Measurements from ENCODE around the gene VSNL1. TPM values are rescaled to one million over a fixed set of nuclear protein-coding genes. Genes with fewer than 3 reads are reported as not detected.

Gene VSNL1
- total RNA-seq, 1 donor from 2014 or later, result 94.4 TPM

DNA sequence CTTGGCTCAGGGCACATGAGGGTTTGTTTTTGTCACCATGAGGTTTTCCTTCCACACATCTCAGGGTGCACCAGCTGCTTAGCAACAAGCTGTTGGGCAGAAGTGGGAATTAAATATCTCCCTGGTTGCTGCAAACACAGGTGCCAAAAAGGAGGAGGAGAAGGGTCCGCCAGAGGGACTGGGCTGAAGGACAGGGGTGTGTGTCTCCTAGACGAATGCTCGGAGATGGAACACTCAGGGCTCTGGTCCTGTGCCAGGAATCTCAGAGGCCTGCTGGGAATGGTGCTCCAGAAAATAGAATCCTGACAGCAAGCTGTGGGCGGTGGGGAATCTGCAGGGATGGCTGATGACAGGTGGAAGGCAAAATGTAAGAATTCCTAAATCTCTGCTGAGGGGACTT lies 94.5 kb downstream of the VSNL1 start:
- peak overlapping the region; percentile 50 for H3K27ac Mint-ChIP-seq
- Histone ChIP-seq H3K9ac (no peak overlapping the region), H3K79me2 (ENCODE audit: low read depth) (no peaks in the 10 kb centered on the region), H3K4me2 (no peak overlapping the region), H3K36me3 (no peaks in the 10 kb centered on the region), H3K27me3 (no peaks in the 10 kb centered on the region), H3K27ac (no peak overlapping the region), H3K4me1 (no peaks in the 10 kb centered on the region), H4K20me1 (ENCODE audit: low read depth) (no peaks in the 10 kb centered on the region), H2AFZ (replicated peaks) (no peak overlapping the region), H3K9me3 (ENCODE audit: low read depth) (no peaks in the 10 kb centered on the region), H3F3A (ENCODE audit: low read depth) (no peaks in the 10 kb centered on the region), H3K4me3 (no peak overlapping the region)
- DNase-seq (ENCODE audit: low spot score), result no peak
- TF ChIP-seq, protein P1, sequence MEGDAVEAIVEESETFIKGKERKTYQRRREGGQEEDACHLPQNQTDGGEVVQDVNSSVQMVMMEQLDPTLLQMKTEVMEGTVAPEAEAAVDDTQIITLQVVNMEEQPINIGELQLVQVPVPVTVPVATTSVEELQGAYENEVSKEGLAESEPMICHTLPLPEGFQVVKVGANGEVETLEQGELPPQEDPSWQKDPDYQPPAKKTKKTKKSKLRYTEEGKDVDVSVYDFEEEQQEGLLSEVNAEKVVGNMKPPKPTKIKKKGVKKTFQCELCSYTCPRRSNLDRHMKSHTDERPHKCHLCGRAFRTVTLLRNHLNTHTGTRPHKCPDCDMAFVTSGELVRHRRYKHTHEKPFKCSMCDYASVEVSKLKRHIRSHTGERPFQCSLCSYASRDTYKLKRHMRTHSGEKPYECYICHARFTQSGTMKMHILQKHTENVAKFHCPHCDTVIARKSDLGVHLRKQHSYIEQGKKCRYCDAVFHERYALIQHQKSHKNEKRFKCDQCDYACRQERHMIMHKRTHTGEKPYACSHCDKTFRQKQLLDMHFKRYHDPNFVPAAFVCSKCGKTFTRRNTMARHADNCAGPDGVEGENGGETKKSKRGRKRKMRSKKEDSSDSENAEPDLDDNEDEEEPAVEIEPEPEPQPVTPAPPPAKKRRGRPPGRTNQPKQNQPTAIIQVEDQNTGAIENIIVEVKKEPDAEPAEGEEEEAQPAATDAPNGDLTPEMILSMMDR (IDR thresholded peaks at IDR 0.05), result no peak
- TF ChIP-seq EZH2 (IDR thresholded peaks at IDR 0.05) (no peak), EZH2phosphoT487 (IDR thresholded peaks at IDR 0.05) (no peak)
- peaks cover 18% of the 10 kb centered on the region for H3K4me1 Mint-ChIP-seq
- H3K27me3 Mint-ChIP-seq (ENCODE audit: insufficient read depth, low read depth), result peaks cover 2% of the 10 kb centered on the region
- no peaks in the 10 kb centered on the region for H3K9me3 Mint-ChIP-seq
- H3K4me3 Mint-ChIP-seq, result no peak overlapping the region
- no peaks in the 10 kb centered on the region for H3K36me3 Mint-ChIP-seq

- H3K36me3 ChIP-seq, result no peaks in the 10 kb centered on the region
- H3K9ac ChIP-seq, result no peak overlapping the region
- H3K79me2 ChIP-seq (ENCODE audit: low read depth), result no peaks in the 10 kb centered on the region
- H3K4me3 Mint-ChIP-seq, result no peak overlapping the region
- H4K20me1 ChIP-seq (ENCODE audit: low read depth), result no peaks in the 10 kb centered on the region
- no peaks in the 10 kb centered on the region for H3K9me3 ChIP-seq (ENCODE audit: low read depth)
- DNase-seq (ENCODE audit: low spot score), result no peak
- H3K4me3 ChIP-seq, result no peak overlapping the region
- TF ChIP-seq EZH2phosphoT487 (IDR thresholded peaks at IDR 0.05), result no peak
- TF ChIP-seq, protein P1 (IDR thresholded peaks at IDR 0.05), result no peak
- no peak for TF ChIP-seq EZH2 (IDR thresholded peaks at IDR 0.05)
- no peak overlapping the region for H3K27ac ChIP-seq
- no peak overlapping the region for H2AFZ ChIP-seq (replicated peaks)
- no peak overlapping the region for H3K4me2 ChIP-seq
- H3K27me3 ChIP-seq, result no peaks in the 10 kb centered on the region
- H3K27me3 Mint-ChIP-seq (ENCODE audit: insufficient read depth, low read depth), result peaks cover 2% of the 10 kb centered on the region
- H3K9me3 Mint-ChIP-seq, result no peaks in the 10 kb centered on the region
- H3K4me1 Mint-ChIP-seq, result peaks cover 18% of the 10 kb centered on the region
- H3F3A ChIP-seq (ENCODE audit: low read depth), result no peaks in the 10 kb centered on the region
- no peaks in the 10 kb centered on the region for H3K36me3 Mint-ChIP-seq
- H3K27ac Mint-ChIP-seq, result no peak overlapping the region
- H3K4me1 ChIP-seq, result no peaks in the 10 kb centered on the region
Measured at GRCh38 chr2:17636257-17636656, 95.8 kb downstream of the VSNL1 start.

GRCh38 chr2:17637131-17637906 lies 96.8 kb downstream of the VSNL1 start:
- Histone ChIP-seq H3F3A (ENCODE audit: low read depth) (no peaks in the 10 kb centered on the region), H3K27ac (no peak overlapping the region), H4K20me1 (ENCODE audit: low read depth) (no peaks in the 10 kb centered on the region), H3K9ac (no peak overlapping the region), H3K9me3 (ENCODE audit: low read depth) (no peaks in the 10 kb centered on the region), H3K36me3 (no peaks in the 10 kb centered on the region), H3K4me3 (no peak overlapping the region), H3K27me3 (no peaks in the 10 kb centered on the region), H3K79me2 (ENCODE audit: low read depth) (no peaks in the 10 kb centered on the region), H3K4me2 (no peak overlapping the region), H3K4me1 (no peaks in the 10 kb centered on the region), H2AFZ (replicated peaks) (no peak overlapping the region)
- Mint-ChIP-seq H3K4me1 (peaks cover 18% of the 10 kb centered on the region), H3K27ac (peak overlapping the region; percentile 66), H3K9me3 (no peaks in the 10 kb centered on the region), H3K36me3 (no peaks in the 10 kb centered on the region), H3K27me3 (ENCODE audit: insufficient read depth, low read depth) (peaks cover 2% of the 10 kb centered on the region), H3K4me3 (no peak overlapping the region)
- TF ChIP-seq, protein P1 (IDR thresholded peaks at IDR 0.05), result no peak
- no peak for TF ChIP-seq EZH2phosphoT487 (IDR thresholded peaks at IDR 0.05)
- no peak for TF ChIP-seq EZH2 (IDR thresholded peaks at IDR 0.05)
- no peak for DNase-seq (ENCODE audit: low spot score)
